HUES6 (cell line): ENCODE results near the gene KCNH6.

Experiments used
- H3K27ac ChIP-seq: 2 replicates; pipeline ENCODE4 v1.7.0; 2013; ENCODE audit warnings: low read depth, mild to moderate bottlenecking, low read length, inconsistent platforms
- H3K27me3 ChIP-seq: 2 replicates; pipeline ENCODE4 v1.6.1; 2013; ENCODE audit warnings: low read length; ENCODE audit not compliant: control insufficient read depth, insufficient read depth
- H3K36me3 ChIP-seq: 2 replicates; pipeline ENCODE4 v1.6.1; 2013; ENCODE audit warnings: low read length; ENCODE audit not compliant: control insufficient read depth, insufficient read depth
- H3K4me1 ChIP-seq: 2 replicates; pipeline ENCODE4 v1.6.1; 2013; ENCODE audit warnings: low read length; ENCODE audit not compliant: control insufficient read depth, insufficient read depth
- H3K4me3 ChIP-seq: 2 replicates; pipeline ENCODE4 v1.5.1; 2013; ENCODE audit warnings: low read depth, low read length
- H3K9ac ChIP-seq: one replicate; pipeline ENCODE4 v1.6.1; 2013; ENCODE audit warnings: mild to moderate bottlenecking, low read length
- H3K9me3 ChIP-seq: 2 replicates; pipeline ENCODE4 v1.6.1; 2013; ENCODE audit warnings: low read depth, low read length; ENCODE audit not compliant: control insufficient read depth, insufficient read depth

KCNH6 gene

DNA sequence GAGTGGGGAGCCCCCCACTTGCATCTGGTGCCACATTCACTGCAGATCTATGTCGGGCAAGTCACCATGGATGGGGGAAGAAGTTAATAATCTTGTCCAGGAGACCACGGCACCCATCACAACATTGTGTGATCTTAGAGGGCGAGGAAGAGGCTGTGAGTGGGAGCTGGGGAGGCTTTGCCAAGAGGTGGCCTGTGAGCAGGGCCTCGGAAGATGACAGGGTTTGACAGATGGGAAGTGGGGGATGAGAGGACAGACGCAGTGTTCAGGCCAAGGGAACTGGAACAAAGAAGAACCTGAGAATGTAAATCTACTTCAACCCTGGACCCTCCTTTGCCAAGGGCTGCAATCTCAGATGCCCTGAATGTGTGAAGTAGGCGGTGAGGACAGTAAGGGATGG lies 33.9 kb upstream of the KCNH6 start:
- Histone ChIP-seq H3K27me3 (no peaks in the 10 kb centered on the region; the same call in 1 of the 2 replicates), H3K27ac (no peak overlapping the region), H3K9me3 (no peaks in the 10 kb centered on the region), H3K4me1 (no peaks in the 10 kb centered on the region), H3K9ac (no peak overlapping the region), H3K36me3 (no peaks in the 10 kb centered on the region), H3K4me3 (no peak overlapping the region)

DNA sequence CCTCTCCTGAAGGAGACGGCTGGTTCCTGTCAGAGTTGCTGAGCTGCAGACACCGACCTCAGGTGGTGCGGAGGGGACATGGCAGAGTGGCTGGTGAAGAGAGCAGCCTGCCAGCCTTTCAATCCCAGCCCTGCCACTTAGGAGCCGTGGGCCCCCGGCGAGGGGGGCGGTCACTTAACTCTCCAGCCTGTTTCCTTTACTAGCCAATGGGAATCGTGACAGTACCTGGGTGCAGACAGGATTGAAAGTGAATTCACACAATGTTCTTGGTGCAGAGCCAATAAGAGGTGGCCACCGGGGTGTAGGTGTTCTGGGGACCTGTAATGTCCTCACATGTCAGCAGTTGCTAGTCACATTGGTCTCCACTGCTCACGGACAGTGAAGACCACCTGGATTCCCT lies 32.8 kb upstream of the KCNH6 start:
- Histone ChIP-seq H3K36me3 (no peaks in the 10 kb centered on the region), H3K4me1 (no peaks in the 10 kb centered on the region), H3K9me3 (no peaks in the 10 kb centered on the region), H3K9ac (no peak overlapping the region), H3K4me3 (no peak overlapping the region), H3K27ac (no peak overlapping the region), H3K27me3 (no peaks in the 10 kb centered on the region; the same call in 1 of the 2 replicates)

DNA sequence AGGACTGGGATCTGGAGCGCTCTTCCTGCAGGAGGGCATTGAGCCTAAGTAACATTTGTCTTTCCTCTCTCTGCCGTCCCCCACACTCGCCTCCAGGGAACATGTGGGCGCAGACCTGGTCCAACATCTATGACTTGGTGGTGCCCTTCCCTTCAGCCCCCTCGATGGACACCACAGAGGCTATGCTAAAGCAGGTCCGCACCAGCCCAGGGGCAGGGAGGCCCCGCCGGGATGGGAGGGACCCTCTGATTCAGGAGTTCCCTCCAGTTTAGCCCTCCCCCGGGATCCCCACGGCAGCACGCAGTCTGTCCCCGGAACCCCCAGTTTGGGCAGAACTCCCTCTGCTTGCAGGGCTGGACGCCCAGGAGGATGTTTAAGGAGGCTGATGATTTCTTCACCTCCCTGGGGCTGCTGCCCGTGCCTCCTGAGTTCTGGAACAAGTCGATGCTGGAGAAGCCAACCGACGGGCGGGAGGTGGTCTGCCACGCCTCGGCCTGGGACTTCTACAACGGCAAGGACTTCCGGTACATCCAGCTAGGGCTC lies 32.2 kb upstream of the KCNH6 start:
- Histone ChIP-seq H3K27ac (no peak overlapping the region), H3K9ac (no peak overlapping the region), H3K4me3 (no peak overlapping the region), H3K27me3 (no peaks in the 10 kb centered on the region; the same call in 1 of the 2 replicates), H3K36me3 (no peaks in the 10 kb centered on the region), H3K9me3 (no peaks in the 10 kb centered on the region), H3K4me1 (no peaks in the 10 kb centered on the region)

DNA sequence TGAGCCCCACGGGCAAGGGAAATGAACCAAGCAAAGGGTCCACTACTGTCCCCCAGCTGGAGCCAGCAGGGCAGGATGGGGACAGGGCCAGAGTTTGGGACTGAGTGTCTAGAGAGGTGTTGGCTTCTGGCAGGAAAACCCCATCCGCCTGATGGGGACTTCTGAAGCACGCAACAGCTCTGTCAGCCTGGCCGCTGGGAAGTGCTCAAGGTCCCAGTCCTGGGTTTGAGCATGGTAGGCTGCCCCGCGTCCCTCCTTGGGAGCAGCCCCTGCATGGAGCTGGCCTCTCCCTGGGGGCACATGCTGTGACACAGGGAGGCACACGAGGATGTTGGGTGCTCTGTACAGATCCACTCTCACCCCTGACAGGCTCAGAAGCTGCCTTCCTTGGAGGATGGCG lies 31.7 kb upstream of the KCNH6 start:
- no peaks in the 10 kb centered on the region; the same call in 1 of the 2 replicates for H3K27me3 ChIP-seq
- H3K9me3 ChIP-seq = no peaks in the 10 kb centered on the region
- no peak overlapping the region for H3K27ac ChIP-seq
- no peak overlapping the region for H3K4me3 ChIP-seq
- no peak overlapping the region for H3K9ac ChIP-seq
- no peaks in the 10 kb centered on the region for H3K36me3 ChIP-seq
- H3K4me1 ChIP-seq = no peaks in the 10 kb centered on the region

DNA sequence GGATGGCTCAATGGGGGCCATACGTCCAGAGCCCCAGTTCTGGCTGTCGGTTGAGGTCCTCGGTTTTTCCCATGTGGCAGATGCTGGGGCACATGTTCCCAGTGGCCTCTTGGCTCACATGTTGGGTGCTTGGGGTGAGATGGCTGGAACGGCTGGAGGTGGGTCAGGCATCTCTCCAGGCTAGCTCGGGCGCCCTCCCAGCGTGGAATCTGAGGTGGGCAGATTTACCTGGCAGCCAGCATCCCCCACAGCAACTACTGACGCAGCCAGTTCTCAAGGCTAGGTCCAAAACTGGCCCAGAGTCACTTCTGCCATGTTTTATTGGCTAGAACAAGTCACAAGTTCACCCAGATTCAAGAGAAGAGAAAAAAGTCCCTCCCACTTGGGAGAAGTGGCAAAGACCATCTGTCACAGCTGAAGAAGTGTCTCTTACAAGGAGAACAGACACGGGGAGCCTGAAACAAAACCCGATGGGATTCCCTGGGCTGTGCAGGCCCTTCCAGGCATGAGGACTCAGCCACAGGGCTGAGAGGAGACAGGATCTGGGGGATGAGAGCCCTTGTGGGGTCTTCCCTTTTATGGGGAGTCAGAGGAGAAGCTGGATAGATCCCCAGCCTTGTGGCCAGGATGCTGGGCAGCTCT lies 31.1 kb upstream of the KCNH6 start:
- H3K27ac ChIP-seq = no peak overlapping the region
- no peaks in the 10 kb centered on the region for H3K36me3 ChIP-seq
- H3K9ac ChIP-seq = no peak overlapping the region
- no peaks in the 10 kb centered on the region for H3K4me1 ChIP-seq
- H3K27me3 ChIP-seq = no peaks in the 10 kb centered on the region; the same call in 1 of the 2 replicates
- H3K9me3 ChIP-seq = no peaks in the 10 kb centered on the region
- no peak overlapping the region for H3K4me3 ChIP-seq

DNA sequence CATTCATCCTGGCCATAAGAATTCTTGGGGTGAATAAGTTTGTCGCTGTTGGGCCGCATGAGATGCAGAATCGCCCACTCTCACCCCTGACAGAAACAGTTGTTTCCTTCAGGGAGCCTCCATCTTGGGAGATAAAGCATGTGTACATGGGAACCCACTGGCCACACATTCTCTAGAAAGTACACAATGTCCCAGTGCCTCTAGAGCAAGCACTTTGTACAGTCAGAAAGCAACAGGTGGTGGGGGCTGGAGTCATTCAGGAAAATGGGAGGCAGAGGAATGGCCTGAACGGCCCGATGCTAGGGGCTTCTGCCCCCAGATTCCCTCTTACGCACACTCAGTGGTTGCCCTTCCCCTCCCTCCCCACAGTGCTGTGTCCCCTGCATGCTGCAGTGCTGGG lies 30.2 kb upstream of the KCNH6 start:
- H3K27me3 ChIP-seq = no peaks in the 10 kb centered on the region; the same call in 1 of the 2 replicates
- H3K9ac ChIP-seq = no peak overlapping the region
- no peaks in the 10 kb centered on the region for H3K9me3 ChIP-seq
- no peak overlapping the region for H3K4me3 ChIP-seq
- no peak overlapping the region for H3K27ac ChIP-seq
- H3K36me3 ChIP-seq = no peaks in the 10 kb centered on the region
- peaks cover 6% of the 10 kb centered on the region for H3K4me1 ChIP-seq

DNA sequence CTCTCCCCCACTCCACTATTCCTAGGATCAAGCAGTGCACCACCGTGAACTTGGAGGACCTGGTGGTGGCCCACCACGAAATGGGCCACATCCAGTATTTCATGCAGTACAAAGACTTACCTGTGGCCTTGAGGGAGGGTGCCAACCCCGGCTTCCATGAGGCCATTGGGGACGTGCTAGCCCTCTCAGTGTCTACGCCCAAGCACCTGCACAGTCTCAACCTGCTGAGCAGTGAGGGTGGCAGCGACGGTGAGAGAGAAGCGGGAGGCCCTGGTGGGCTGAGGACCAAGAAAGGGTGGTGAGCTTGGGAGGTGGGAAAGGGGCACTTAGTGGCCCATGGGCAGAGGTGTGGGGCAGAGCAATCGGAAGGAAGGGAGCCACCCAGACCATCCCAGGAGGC lies 29.7 kb upstream of the KCNH6 start:
- H3K4me1 ChIP-seq = peaks cover 9% of the 10 kb centered on the region
- no peak overlapping the region for H3K27ac ChIP-seq
- H3K9ac ChIP-seq = no peak overlapping the region
- H3K4me3 ChIP-seq = no peak overlapping the region
- H3K27me3 ChIP-seq = no peaks in the 10 kb centered on the region; the same call in 1 of the 2 replicates
- no peaks in the 10 kb centered on the region for H3K36me3 ChIP-seq
- H3K9me3 ChIP-seq = no peaks in the 10 kb centered on the region

DNA sequence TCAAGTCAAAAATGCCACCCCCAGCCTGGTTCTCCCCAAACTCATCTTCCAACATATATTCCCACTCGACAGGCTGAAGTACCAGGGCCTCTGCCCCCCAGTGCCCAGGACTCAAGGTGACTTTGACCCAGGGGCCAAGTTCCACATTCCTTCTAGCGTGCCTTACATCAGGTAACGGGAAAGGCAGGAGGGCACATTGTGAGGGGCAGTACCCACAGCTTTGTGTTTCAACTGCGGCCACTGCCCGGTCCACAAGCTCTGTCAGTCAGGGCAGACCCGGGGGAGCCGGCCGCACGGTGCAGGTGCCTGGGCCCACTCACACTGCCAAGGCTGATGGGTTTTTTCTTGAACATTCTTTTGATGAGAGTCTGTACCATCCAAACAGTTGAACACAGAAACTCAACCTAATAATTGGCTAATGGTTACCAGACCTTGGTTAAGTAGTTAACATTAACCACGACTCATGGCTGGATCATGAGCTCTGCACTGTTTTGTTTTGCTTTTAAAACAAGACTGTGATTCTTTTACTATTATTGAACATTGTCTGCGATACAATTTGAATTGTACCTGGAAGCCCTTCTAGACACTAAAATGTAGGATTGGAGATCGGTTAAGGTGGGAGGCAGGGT lies 28.7 kb upstream of the KCNH6 start:
- no peaks in the 10 kb centered on the region; the same call in 1 of the 2 replicates for H3K27me3 ChIP-seq
- H3K27ac ChIP-seq = no peak overlapping the region
- H3K4me3 ChIP-seq = no peak overlapping the region
- H3K9me3 ChIP-seq = no peaks in the 10 kb centered on the region
- H3K9ac ChIP-seq = no peak overlapping the region
- peaks cover 9% of the 10 kb centered on the region for H3K4me1 ChIP-seq
- H3K36me3 ChIP-seq = no peaks in the 10 kb centered on the region

DNA sequence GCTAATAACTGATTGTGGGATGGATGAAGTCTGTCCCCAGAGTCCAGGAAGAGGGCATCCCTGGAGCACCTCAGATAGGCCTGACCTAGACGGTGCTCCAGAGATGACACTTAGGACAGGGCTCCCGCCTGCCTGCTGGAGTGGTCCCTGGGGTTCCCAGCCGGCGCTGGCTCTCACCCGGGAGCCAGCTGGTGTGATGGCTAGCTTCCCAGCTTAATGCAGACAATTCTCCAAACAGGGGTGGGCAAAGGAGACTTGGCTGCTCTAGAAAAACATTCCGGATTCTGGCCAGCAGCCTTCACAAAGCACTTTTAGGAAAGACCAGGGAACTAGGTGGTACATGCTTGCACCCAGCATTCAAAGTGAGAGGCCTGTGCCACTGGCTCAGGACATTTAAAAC lies 27.7 kb upstream of the KCNH6 start:
- Histone ChIP-seq H3K4me1 (peaks cover 9% of the 10 kb centered on the region), H3K27me3 (no peaks in the 10 kb centered on the region; the same call in 1 of the 2 replicates), H3K9ac (no peak overlapping the region), H3K27ac (no peak overlapping the region), H3K9me3 (no peaks in the 10 kb centered on the region), H3K4me3 (no peak overlapping the region), H3K36me3 (no peaks in the 10 kb centered on the region)

DNA sequence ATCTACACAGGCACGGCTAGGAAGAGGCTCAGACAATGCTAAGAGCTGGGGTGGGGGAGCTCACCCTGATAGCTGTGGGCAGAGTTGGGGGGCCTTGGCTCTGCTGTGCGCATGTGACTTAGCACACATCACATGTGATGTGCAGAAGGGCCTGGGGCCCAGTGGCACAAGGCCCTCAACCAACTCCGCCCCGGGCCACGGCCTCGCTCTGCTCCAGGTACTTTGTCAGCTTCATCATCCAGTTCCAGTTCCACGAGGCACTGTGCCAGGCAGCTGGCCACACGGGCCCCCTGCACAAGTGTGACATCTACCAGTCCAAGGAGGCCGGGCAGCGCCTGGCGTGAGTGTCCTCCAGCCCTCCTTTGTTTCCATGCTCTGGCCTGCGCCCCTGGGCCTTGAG lies 27.0 kb upstream of the KCNH6 start:
- H3K4me3 ChIP-seq = no peak overlapping the region
- H3K36me3 ChIP-seq = no peaks in the 10 kb centered on the region
- peaks cover 9% of the 10 kb centered on the region for H3K4me1 ChIP-seq
- no peak overlapping the region for H3K9ac ChIP-seq
- H3K9me3 ChIP-seq = no peaks in the 10 kb centered on the region
- peaks cover 5% of the 10 kb centered on the region; the same call in 1 of the 2 replicates for H3K27me3 ChIP-seq
- no peak overlapping the region for H3K27ac ChIP-seq

DNA sequence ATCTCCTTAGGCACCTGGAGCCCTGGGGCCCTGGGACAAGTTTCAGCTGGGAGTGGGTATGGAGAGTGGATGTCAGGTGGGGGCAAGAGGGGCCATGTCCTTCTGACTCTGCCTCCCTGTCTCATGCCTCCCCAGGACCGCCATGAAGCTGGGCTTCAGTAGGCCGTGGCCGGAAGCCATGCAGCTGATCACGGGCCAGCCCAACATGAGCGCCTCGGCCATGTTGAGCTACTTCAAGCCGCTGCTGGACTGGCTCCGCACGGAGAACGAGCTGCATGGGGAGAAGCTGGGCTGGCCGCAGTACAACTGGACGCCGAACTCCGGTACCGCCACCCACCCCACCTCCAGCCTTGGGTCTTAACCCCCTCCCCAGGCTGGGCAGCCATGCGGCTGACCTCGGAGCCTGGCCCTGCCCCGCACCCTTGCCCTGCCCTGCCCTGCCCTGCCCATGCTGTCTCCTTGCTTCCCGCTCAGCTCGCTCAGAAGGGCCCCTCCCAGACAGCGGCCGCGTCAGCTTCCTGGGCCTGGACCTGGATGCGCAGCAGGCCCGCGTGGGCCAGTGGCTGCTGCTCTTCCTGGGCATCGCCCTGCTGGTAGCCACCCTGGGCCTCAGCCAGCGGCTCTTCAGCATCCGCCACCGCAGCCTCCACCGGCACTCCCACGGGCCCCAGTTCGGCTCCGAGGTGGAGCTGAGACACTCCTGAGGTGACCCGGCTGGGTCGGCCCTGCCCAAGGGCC lies 26.3 kb upstream of the KCNH6 start:
- Histone ChIP-seq H3K27ac (no peak overlapping the region), H3K9ac (no peak overlapping the region), H3K4me1 (peaks cover 9% of the 10 kb centered on the region), H3K4me3 (no peak overlapping the region), H3K9me3 (no peaks in the 10 kb centered on the region), H3K36me3 (no peaks in the 10 kb centered on the region), H3K27me3 (peaks cover 8% of the 10 kb centered on the region; the same call in 1 of the 2 replicates)
